Measurements from ENCODE around the gene EPHA3. TPM values are rescaled to one million over a fixed set of nuclear protein-coding genes. Genes with fewer than 3 reads are reported as not detected.

The EPHA3 gene
- total and polyA plus RNA-seq, 2 donors (not counting 1 experiment from before 2014, with no cell fraction given): 0.01 TPM; not detected in 1

DNA sequence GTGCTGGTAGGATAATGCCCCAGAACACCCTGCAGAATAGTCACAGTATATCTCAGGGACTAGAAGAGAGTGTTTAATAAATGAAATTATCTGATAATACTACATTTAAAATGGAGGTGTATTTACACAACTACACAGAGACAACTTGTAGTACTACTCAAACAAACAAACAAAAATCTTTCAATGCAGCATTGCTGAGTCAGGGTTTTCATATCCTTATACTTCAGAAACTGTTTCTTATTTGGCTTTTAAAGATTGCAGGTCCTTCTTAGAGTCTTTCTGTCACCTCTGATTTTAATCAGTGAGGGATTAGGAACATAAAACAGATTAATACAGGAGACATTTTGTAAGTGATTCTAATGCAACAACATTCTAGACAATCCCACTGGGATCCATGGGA is 57.4 kb downstream of the EPHA3 start:
- no peaks in the 10 kb centered on the region for H3K36me3 ChIP-seq (replicated peaks in 1 of 2; ENCODE audit: control extremely low read depth in 1 of 2, control insufficient read depth in 1 of 2, extremely low read depth in 1 of 2, insufficient read depth in 2 of 2, low read length in 1 of 2)
- H3K79me2 ChIP-seq (ENCODE audit: control insufficient read depth, insufficient read depth, low read length): no peaks in the 10 kb centered on the region

DNA sequence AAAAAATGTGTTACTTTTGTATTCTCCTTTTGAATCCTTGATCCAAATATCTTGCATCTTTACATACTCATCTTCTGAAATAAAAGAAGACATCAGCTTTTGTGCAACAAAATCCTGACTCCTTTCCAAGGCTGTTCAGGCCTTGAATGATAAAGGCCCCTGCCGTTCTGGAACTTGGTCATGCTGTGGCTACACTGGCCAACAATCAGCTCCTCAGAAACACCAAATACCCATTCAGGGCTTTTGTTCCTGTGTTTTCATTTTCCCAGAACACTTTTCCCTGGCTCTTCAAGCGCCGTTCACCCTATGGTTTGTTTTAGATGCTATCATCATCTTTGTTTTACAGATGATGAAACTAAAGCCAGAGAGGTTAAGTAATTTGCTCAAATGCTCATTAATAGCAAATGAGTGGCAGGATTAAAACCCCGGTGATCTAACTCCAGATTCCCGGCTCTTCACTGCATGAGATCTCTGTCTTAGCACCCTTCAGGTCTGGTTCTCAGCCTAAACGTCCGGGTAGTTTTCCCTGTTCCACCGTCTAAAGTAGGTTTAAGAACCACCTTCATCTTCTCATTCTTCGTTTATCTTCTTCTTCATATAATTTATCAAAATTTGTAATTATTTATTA is 58.3 kb downstream of the EPHA3 start:
- 82% methylated on average over 3 of the region's 9 CpGs for WGBS (ENCODE audit: insufficient coverage)
- Mint-ChIP-seq H3K27ac (no peak overlapping the region), H3K9me3 (ENCODE audit: insufficient read depth) (no peaks in the 10 kb centered on the region), H3K27me3 (no peaks in the 10 kb centered on the region), H3K4me1 (no peaks in the 10 kb centered on the region), H3K4me3 (no peak overlapping the region)
- H3K9ac ChIP-seq (ENCODE audit: low read length): no peak overlapping the region
- no peak overlapping the region for H2AFZ ChIP-seq (ENCODE audit: insufficient read depth, low read depth, low read length, poor library complexity, severe bottlenecking)
- H3K4me3 ChIP-seq (ENCODE audit: control extremely low read depth in 1 of 5, extremely low read depth in 1 of 5, insufficient read depth in 1 of 5, low read depth in 2 of 5, low read length in 4 of 5): no peak overlapping the region
- DNase-seq (no peak), ATAC-seq (ENCODE audit: low read depth) (no peak)
- H3K36me3 ChIP-seq (replicated peaks in 1 of 2; ENCODE audit: control extremely low read depth in 1 of 2, control insufficient read depth in 1 of 2, extremely low read depth in 1 of 2, insufficient read depth in 2 of 2, low read length in 1 of 2): no peaks in the 10 kb centered on the region
- no peak for TF ChIP-seq EZH2 (IDR thresholded peaks at IDR 0.05; ENCODE audit: borderline replicate concordance, insufficient read depth, low read depth, low read length, poor library complexity, severe bottlenecking)
- TF ChIP-seq, protein P1, sequence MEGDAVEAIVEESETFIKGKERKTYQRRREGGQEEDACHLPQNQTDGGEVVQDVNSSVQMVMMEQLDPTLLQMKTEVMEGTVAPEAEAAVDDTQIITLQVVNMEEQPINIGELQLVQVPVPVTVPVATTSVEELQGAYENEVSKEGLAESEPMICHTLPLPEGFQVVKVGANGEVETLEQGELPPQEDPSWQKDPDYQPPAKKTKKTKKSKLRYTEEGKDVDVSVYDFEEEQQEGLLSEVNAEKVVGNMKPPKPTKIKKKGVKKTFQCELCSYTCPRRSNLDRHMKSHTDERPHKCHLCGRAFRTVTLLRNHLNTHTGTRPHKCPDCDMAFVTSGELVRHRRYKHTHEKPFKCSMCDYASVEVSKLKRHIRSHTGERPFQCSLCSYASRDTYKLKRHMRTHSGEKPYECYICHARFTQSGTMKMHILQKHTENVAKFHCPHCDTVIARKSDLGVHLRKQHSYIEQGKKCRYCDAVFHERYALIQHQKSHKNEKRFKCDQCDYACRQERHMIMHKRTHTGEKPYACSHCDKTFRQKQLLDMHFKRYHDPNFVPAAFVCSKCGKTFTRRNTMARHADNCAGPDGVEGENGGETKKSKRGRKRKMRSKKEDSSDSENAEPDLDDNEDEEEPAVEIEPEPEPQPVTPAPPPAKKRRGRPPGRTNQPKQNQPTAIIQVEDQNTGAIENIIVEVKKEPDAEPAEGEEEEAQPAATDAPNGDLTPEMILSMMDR (IDR thresholded peaks at IDR 0.05): no peak
- no peaks in the 10 kb centered on the region for H4K20me1 ChIP-seq (ENCODE audit: control insufficient read depth, insufficient read depth, low read length, poor library complexity, severe bottlenecking)
- CTCF ChIA-PET: no interaction called here
- no peak overlapping the region for H3K27ac ChIP-seq (ENCODE audit: low read length in 2 of 2)
- intact Hi-C loops (cut with micrococcal nuclease): no loop called here
- no peaks in the 10 kb centered on the region for H3K27me3 ChIP-seq (replicated peaks in 1 of 4; ENCODE audit: control extremely low read depth in 1 of 4, control insufficient read depth in 3 of 4, insufficient read depth in 4 of 4, low read length in 3 of 4)
- no peaks in the 10 kb centered on the region for H3K4me1 ChIP-seq (ENCODE audit: control insufficient read depth in 2 of 2, insufficient read depth in 2 of 2, low read length in 2 of 2)
- H3K9me3 ChIP-seq (ENCODE audit: control extremely low read depth in 1 of 3, control insufficient read depth in 2 of 3, insufficient read depth in 1 of 3, low read length in 2 of 3): no peaks in the 10 kb centered on the region
- H3K79me2 ChIP-seq (ENCODE audit: control insufficient read depth, insufficient read depth, low read length): no peaks in the 10 kb centered on the region
- POLR2A ChIA-PET: no interaction called here
- H3K4me2 ChIP-seq (replicated peaks; ENCODE audit: low read depth, low read length, poor library complexity, severe bottlenecking): no peak overlapping the region

More for the DNA sequence above, 57.4 kb downstream of the EPHA3 start:
- Histone ChIP-seq H3K27ac (ENCODE audit: low read length in 2 of 2) (no peak overlapping the region), H3K4me1 (ENCODE audit: control insufficient read depth in 2 of 2, insufficient read depth in 2 of 2, low read length in 2 of 2) (no peaks in the 10 kb centered on the region), H3K27me3 (replicated peaks in 1 of 4; ENCODE audit: control extremely low read depth in 1 of 4, control insufficient read depth in 3 of 4, insufficient read depth in 4 of 4, low read length in 3 of 4) (no peaks in the 10 kb centered on the region), H4K20me1 (ENCODE audit: control insufficient read depth, insufficient read depth, low read length, poor library complexity, severe bottlenecking) (no peaks in the 10 kb centered on the region), H3K9ac (ENCODE audit: low read length) (no peak overlapping the region), H3K4me3 (ENCODE audit: control extremely low read depth in 1 of 5, extremely low read depth in 1 of 5, insufficient read depth in 1 of 5, low read depth in 2 of 5, low read length in 4 of 5) (no peak overlapping the region), H3K4me2 (replicated peaks; ENCODE audit: low read depth, low read length, poor library complexity, severe bottlenecking) (no peak overlapping the region), H3K9me3 (ENCODE audit: control extremely low read depth in 1 of 3, control insufficient read depth in 2 of 3, insufficient read depth in 1 of 3, low read length in 2 of 3) (no peaks in the 10 kb centered on the region), H2AFZ (ENCODE audit: insufficient read depth, low read depth, low read length, poor library complexity, severe bottlenecking) (no peak overlapping the region)
- intact Hi-C loops (cut with micrococcal nuclease): no loop called here
- no peak for TF ChIP-seq EZH2 (IDR thresholded peaks at IDR 0.05; ENCODE audit: borderline replicate concordance, insufficient read depth, low read depth, low read length, poor library complexity, severe bottlenecking)
- TF ChIP-seq, protein P1 (IDR thresholded peaks at IDR 0.05): no peak
- DNase-seq: no peak
- ChIA-PET CTCF (no interaction called here), POLR2A (no interaction called here)
- Mint-ChIP-seq H3K4me1 (no peaks in the 10 kb centered on the region), H3K27me3 (no peaks in the 10 kb centered on the region), H3K4me3 (no peak overlapping the region), H3K9me3 (ENCODE audit: insufficient read depth) (no peaks in the 10 kb centered on the region), H3K27ac (no peak overlapping the region)
- no peak for ATAC-seq (ENCODE audit: low read depth)

All from B cell (primary cell).